ENCODE measurements around the gene CCDC116.

DNA sequence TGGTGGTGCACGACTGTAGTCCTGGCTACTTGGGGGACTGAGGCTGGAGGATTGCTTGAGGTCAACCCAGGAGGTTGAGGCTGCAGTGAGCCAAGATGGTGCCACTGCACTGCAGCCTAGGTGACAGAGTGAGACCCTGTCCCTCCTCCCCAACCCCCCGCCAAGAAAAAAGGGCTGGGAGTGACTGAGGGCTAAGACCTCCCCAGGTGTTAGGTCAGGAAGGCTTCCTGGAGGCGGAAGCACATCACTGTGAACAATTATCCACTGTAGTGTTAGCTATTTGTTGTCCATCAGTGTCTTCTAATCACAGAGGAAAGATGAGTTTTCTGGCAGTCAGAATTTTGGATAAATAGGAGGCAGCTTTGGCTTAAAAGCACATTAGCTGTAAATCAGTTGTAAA, 11.5 kb upstream of the CCDC116 start:
- TF ChIP-seq POLR2A (IDR thresholded peaks at IDR 0.05) = no peak
- TF ChIP-seq, protein P1, sequence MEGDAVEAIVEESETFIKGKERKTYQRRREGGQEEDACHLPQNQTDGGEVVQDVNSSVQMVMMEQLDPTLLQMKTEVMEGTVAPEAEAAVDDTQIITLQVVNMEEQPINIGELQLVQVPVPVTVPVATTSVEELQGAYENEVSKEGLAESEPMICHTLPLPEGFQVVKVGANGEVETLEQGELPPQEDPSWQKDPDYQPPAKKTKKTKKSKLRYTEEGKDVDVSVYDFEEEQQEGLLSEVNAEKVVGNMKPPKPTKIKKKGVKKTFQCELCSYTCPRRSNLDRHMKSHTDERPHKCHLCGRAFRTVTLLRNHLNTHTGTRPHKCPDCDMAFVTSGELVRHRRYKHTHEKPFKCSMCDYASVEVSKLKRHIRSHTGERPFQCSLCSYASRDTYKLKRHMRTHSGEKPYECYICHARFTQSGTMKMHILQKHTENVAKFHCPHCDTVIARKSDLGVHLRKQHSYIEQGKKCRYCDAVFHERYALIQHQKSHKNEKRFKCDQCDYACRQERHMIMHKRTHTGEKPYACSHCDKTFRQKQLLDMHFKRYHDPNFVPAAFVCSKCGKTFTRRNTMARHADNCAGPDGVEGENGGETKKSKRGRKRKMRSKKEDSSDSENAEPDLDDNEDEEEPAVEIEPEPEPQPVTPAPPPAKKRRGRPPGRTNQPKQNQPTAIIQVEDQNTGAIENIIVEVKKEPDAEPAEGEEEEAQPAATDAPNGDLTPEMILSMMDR (IDR thresholded peaks at IDR 0.05) = no peak

Data from prostate gland (tissue), 2 donors.